GM21526 (cell line): Measurements from ENCODE around the gene ADK.

Experiments
- ATAC-seq: cut with Tn5 transposase; IDR thresholded peaks from one replicate; pipeline ENCODE4 v1.9.1; 2021; ENCODE audit warnings: moderate library complexity; ENCODE audit not compliant: unreplicated experiment, low FRiP score

Gene ADK

DNA sequence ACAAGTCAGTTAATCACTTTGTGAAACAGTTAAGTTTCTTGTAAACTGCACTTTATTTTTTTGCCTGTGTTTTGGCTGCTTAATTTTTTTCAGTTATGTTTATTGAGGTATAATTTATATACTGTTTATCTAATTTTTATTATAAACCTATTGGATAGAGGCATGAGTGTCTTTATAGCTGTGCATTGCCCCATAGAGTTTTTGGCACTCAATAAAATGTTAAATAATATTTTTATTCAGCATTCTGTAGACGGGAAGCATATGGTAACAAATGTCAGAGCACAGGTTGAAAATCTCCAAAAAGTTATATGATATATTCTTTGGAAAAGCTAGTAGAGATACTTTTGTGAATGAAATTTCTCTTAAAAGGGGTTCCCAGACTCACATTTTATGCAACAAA lies 431.5 kb downstream of the ADK start:
- ATAC-seq, result no peak

DNA sequence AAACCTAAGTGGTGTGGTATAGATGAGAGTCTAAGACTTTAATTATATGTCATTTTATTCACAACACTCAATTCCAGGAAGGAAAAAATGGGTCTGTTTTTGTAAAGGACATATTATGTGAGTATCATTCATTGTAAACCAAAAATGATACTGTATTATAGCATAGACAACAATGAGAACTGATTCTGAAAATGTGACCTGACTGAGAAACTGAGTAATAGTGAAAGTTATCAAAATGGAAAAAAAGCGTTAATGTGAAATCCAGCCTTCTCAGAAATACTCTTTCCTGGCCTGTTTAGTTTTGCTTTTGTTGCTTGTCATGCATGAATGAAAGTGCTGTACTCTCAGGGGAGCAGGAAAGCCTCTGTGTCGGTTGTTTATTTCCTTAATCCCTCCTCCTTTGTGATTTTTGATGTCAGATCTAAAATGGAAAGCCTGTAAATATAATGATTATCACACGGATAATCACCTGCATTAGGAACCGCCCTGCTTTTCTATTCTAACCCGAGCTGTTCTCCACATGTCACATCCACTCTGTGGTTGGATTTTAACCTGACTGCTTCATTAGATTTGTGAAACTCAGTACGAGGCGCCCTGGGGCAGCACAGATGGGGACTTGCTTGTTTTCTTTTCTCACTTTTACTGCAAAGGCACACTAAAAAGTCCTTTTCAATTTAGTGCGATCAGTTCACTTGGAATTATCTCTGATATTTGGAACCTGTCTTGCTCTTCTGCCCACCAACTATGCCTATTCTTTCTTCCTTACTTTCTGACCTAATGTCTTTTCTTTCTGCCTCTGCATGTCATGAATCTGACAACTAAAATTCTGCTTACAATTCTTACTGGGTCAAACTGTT lies 434.4 kb downstream of the ADK start:
- ATAC-seq, result peak; percentile 59

DNA sequence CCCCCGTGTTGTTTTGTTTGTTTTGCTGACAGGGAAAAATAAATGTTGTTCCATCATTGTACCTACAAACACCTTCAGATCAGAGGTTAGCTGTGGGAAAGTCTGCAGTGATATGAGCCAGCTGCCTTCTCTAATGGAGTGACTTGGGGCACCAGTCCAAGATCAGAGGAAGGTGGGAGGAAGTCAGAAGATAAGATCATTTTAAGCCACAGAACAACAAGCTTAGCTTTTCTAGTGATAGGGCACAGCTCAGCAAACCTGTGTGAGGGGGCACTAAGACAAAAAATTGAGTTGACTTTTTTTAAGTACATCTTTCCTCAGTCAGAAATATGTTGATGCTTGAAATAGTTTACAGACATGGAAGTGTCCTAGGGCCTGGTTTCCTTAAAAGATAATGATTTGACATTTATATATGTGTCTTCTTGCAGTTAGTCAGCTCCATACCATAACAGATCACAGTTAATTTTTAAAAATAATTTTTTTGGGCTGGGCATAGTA lies 435.1 kb downstream of the ADK start:
- ATAC-seq, result no peak

DNA sequence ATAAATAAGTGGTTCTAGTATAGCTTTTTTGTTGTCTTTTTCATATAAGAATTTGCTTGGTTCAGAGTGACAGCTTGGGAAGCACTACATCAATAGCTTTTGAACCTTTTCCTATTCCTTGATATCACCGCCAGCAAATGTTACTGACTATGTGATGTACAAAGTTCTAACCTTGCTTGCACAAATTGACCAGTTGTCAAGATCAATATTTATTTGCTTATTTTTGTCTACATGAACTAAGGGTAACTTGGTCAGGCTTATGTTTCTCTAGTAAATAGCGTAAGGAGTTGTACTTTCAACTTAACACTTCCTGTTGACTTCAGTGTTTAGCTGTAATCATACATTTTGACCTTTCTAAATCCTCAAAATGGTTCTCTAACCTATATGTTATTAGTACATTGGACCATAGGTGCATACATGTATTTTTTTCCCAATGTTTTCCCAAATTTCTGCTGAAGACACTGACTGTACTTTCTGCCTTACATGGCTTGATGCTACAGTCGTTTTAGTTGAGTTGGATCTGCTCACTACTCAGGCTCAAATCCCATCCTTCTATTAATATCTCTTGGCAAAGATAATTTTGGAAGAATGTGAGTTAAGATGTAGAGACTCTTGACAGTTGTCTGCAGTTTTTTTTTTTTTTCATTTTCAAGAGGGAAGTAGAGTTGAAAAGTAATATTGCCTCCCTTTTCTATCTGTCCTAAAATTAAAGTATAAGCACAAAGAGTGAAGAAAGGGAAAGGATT lies 436.3 kb downstream of the ADK start:
- ATAC-seq, result no peak

DNA sequence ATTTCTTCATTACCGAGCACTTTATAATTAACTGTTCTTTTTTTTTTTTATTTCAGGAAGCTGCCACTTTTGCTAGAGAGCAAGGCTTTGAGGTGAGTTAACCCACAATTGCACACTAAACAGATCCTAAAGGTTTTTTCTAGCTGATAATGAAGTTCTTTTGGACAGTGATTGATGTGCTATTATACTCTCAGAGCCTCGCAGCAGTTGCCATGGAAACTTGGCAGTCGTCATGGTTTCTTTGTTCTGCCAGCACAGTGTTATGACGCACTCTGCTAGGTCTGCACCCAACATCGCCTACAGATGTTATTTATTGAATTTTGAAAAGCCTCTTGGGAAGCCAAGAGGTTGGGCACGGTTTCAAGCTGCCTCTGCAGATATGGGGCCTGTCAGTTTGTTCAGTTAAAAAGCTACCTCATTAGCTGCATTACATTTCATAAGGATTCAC lies 438.2 kb downstream of the ADK start:
- ATAC-seq, result no peak

DNA sequence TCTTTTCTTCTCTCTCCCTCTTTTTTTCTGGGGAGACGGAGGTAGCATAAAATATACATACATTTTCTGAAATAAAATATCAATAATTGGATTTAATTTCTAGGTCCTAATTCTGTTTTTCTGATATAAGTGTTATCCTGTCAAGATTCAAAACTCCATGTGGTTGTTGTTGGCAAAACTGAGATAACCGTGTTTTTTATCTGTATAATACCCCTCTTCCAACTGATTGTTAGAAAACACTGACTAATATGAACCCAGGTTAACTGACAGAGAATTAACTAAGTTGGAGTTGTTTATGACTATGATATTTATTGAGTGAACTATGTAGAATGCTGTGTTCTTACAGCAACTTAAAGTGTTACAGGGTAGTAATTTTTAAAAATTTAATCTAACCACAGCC lies 438.8 kb downstream of the ADK start:
- no peak for ATAC-seq

DNA sequence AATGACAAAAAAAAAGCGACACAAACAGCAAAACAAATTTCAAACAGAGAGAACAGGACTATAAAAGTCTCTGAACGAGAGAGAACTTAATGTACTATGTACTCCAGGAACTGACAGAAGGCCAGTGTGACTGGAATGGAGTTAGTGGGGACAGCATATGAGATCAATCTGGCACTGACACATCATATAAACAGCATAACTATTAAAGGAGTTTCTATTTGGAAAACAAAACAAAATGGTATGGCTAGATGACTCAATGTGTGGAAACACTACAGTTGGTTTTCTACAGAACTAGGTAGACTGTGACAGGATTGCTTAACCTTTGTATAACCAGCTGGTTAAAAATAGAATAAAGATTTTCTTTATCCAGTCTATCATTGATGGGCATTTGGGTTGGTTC lies 442.4 kb downstream of the ADK start:
- no peak for ATAC-seq

DNA sequence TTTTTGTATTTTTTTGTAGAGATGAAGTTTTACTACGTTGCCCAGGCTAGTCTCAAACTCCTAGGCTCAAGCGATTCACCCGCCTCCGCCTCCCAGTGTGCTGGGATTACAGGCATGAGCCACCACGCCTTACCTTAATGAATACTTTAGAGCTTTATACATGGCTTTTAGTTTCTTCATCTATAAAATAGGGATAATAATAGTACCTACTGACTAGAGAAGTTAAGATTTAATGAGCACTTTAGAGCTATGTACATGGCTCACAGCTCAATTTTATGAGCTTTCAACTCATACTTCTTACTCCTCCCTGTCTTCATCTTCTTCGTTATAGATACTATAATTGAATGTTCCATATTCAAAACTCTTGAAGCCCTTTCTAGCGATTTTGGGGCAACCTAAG lies 445.7 kb downstream of the ADK start:
- ATAC-seq, result no peak

DNA sequence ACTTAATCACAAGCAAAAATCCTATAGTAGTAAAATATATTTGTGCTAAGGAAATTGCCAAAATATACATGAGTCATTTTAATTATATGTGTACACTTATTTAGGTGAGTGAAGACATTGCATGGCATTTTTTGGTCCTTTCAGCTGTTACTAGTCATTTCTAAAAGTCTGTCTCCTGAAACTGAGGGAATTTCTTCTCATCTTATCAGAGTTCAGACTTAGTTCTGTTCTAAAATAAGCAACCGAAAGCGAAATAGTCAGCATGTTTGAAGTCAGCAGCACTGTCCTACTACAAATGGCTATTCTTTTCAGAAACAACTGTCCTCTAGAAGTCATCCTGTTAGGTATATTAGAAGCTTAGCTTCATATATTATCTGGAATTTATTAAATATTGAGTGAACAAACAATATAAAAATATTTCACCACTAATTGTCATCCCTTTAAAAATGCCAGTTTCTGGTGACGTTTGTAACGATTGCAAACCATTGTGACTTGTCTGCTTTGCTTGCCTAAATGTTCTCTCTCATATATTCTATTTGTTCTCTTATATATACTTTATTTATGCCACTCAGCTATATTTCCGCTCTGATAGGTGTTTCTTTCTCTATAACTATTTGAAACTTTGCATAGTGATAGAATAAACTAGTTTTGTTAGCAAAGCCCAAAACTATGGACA lies 448.0 kb downstream of the ADK start:
- ATAC-seq, result peak; percentile 77

DNA sequence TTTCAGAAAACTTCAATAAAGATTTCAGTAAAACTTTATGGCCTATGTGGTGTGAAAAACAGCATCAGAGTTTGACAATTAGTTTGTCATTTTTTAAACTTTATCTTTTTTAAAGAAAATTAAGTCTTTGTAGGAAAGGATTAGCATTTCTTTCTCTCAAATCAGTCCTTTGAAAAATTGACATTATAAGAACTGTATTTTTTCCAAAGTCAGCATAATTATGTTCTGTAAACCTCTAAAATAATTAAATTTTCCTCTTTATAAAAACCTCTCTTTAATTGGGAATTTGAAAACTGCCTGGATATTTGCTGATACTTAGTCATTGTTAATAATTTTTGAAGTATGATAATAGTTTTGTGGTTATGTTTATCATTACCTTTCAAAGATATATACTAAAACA lies 448.7 kb downstream of the ADK start:
- ATAC-seq, result no peak

DNA sequence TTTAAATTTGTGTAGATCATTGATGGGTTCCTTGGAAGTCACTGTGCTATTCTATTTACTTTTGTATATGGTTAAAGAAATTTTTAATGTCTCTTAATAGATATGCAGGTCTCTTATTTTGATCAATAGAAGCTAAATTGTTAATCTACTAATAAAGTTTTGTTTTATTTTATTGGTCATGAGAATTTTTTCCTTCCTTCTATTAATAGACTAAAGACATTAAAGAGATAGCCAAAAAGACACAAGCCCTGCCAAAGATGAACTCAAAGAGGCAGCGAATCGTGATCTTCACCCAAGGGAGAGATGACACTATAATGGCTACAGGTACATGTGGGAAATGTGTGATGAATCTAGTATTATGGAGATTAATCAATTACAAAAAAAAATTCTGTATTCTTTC lies 449.1 kb downstream of the ADK start:
- ATAC-seq, result no peak

DNA sequence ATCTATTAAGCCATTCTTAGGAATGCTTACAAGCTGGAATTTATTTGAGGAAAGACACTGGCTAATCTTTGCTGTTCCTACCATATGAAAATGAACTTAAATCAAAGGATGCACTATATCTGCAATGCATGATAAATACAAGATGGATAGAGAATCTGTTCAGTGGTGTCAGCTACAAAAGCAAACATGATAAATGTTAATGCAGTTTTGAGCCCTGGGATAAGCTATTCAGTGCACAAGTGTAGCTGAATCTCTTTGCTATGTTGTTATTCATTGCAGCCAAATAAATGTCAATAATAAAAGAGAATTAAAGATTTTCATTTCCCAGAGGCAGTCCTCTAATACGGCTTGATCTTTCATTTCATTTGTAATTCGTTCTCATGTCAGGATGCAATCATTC lies 451.6 kb downstream of the ADK start:
- no peak for ATAC-seq

DNA sequence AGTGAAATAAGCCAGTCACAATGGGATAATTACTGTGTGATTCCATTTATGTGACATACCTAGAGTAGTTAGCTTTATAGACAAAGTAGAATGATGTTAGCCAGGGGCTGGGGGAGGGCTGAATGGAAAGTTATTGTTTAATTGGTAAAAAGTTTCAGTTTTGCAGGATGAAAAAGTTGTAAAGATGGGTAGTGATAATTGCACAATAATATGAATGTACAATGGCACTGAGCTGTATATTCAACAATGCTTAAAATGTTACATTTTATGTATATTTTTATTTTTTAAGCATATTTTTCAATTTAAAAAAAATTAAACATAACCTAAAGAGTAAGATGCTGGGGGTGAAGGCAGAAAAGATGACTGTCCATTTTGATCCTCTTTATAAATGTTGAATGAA lies 459.3 kb downstream of the ADK start:
- no peak for ATAC-seq

DNA sequence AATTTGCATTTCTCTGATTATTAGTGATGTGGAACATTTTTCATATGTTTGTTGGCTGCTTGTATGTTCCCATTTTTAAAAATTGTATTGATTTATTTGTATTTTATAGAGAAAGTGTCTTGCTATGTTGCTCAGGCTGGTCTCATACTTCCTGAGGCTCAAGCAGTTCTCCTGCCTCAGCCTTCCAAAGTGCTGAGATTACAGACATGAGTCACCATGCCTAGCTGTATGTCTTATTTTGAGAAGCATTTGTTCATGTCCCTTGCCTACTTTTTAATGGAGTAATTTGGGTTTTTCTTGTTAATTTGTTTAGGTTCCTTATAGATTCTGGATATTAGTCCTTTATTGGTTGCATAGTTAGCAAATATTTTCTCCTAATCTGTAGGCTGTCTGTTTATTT lies 461.2 kb downstream of the ADK start:
- no peak for ATAC-seq

DNA sequence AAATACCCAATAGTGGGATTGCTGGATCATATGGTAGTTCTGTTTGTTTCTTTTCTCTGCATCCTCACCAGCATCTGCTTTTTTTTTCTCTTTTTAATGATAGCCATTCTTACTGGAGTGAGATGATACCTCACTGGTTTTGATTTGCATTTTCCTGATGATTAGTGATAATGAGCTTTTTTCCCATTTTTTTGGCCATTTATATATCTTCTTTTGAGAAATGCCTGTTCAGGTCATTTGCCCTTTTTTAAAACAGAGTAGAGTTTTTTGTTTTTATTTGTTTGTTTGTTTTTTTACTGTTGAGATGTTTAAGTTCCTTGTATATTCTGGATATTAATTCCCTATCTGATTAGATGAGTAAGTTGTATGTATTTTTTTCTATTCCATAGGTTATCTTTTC lies 469.6 kb downstream of the ADK start:
- no peak for ATAC-seq

DNA sequence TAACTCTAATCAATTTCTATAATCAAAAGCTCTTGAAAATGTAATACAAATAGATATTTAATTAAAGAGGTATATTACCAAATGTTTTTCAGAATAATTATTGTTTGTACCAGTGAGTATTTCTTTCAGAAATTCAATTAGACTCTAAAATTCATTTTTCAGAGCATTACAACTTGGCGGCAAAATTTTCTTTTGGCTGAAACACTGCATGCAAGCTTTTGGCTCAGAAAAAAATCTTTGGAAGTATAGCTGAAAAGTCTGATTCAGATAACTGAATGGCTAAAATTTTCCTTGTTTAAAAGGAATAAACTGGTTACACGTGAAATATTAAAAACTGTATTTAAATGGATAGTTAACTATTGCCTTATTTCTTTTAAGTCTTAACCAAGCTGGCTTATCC lies 472.8 kb downstream of the ADK start:
- no peak for ATAC-seq

DNA sequence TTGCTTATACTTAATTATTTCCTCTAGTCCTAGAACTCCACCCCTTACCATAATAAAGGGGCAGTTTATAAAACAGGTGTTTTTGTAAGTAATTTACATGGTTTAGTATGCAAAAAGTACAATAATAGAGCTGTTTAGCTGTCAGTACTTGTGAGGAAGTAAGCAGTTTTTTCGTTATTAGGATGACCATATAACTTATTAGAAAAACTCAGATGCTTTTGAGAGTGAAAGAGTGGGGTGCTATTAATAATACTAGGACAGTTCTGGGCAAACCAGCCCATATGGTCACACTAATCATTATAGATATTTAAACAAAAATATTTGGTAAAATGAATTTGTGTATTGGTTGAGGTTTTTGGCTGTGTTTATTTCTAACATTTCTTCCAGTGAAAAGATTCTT lies 473.5 kb downstream of the ADK start:
- no peak for ATAC-seq

DNA sequence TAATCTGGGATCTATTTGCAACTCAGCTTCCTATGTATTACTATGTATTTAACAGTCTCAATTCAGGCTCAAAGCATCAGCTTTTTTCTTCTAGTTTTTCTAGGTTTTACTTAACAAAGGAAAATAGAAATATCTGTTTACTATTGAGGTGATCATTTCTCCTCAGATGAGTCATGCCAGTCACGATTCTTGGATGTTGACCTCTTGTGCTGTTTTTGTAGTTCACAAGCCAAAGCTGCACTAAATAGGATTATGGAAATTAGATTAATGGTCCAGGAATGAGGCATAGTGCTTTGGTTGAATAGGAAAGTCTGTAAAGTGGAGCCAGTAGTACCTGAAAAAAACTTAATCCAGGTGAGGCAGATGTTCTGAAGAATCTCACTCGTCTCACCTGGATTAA lies 477.1 kb downstream of the ADK start:
- no peak for ATAC-seq

DNA sequence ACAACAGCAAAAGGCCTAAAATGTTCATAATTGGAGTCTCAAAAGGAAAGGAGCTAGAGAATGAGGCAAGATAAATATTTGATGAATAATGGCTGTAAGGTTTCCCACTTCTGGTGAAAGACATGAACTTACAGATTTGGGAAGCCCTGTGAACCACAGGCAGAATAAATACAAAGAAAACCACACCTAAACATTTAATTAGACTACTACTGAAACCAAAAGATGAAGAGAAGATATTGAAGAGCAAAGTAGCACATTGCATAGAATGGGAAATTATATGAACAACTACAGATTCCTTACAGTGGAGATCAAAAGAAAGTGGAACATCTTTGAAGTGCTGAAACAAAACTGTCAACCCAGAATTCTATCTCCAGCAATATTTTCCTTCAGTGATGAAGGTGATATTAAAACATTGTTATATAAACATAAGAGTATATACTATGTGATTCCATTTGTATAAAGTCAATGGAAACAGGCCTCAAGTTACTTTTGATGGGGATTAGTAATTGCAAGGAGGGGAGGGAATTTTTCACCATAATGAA lies 484.0 kb downstream of the ADK start:
- ATAC-seq, result no peak

DNA sequence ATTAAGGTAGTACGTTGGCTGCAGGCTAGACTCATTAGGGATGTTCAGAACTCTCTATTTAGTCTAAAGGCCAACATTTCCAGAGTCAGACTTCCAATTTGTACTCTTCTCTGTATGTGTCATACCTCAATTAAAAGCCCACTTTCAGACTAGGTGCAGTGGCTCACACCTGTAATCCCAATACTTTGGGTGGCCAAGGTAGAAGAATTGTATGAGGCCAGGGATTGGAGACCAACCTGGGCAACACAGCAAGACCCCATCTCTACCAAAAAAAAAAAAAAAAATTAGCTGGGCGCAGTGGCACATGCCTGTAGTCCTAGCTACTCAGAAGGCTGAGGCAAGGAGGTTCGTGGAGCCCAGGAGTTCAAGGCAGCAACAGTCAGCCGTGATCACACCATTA lies 484.6 kb downstream of the ADK start:
- ATAC-seq, result no peak

DNA sequence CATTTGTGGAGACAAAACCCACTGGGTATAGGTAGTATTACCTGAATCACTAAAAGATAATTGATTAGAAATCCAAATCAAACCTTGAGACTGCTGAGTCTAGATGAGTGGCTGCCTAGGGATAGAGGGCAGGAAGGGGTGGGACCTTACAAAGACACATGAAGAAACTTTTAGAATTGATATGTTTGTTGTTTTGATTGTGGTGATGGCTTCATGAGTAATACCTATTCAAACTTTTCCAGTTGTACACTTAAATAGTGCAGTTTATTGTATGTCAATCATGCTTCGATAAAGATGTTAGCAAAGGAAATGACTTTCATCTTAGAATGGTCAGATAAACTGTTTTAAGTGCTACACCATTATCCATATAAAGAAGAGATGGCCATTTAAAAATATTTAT lies 486.7 kb downstream of the ADK start:
- no peak for ATAC-seq
